Activated CD4-positive, CD25-positive, alpha-beta regulatory T cell treated with anti-CD3 and anti-CD28 coated beads, Interleukin-2, amount 50 U/mL, for 16 hours (primary cell): ENCODE results near the gene MECP2.

Experiments used
- DNase-seq: peaks from one replicate; pipeline ENCODE4 v3.0.0-alpha.2; 2020; ENCODE audit warnings: low read depth, low spot score

MECP2 gene

DNA sequence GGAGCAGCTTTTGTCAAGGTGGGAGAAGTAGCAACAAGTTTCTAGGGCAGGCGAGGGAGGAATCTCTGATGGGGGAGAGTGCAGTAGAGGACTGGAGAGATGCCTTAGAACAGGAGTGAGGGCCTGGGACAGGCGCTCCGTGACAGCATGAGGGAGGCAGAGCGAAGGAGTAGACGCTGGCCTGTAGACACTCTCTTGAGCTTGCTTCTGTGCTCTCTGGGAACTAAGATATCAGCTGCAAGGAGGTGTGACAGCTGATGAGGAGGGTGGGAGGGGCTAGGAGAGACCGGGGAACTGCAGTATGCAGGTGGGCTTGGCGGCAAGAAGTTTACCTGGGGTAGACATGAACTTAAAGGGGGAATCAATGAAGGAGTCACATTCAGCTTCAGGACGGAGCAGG, 35.7 kb downstream of the MECP2 start:
- DNase-seq = no peak

- DNase-seq = no peak
Measured at GRCh38 chrX:154059729-154060245, 37.7 kb downstream of the MECP2 start.

DNA sequence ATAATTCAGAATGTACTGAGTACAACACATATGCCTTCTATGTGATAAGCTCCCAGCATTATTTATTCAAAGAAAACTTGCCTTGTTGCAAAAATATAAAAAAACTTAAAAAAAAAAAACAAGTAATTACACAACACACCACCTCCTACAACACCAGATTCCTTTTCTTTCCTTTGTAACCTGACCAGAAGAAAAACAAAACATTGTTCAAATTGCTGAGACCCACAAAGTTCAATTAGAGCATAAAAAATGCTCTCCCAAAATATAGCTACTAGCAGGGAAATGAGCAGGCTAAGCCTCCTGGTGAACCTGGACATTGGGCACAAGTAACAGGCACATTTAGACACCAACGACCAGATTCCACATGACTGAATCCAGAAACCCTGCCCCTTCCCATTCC, 38.3 kb downstream of the MECP2 start:
- no peak for DNase-seq

DNA sequence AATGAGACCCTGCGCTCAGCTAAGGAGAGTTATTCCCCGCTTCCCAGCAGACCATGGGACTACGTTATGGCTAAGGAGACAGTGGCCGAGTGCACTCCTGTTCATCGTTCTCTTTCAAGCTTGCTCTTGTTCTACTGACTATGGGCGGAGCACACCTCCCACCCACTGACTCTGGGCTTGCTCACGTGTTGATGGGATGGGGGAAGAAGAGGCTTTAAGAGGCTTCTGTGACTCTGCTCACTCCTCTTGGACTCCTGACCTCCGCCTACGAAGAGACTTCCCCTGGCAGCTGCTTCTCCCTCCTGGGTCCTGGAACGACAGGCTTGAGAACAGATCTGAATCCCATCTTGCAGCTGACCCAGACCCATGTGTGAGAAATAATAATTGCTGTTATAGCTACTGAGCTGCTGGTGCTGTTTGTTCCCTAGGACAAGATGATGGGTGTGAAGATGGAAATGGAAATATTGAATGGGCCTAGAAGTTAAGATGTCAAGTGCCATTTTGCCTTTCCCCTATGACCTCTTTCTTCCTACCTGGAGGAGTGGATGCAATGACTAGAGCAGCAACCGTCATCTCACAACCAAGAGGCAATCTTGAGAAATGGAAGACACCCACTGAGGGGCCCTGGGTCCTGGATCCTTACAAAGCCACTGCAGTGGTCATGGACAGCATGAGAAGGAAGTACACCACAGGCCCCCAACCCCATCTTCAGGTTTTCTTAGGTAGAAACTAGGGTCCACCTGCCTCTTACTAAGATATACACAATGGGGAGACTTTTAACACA, 39.1 kb downstream of the MECP2 start:
- DNase-seq = no peak

DNA sequence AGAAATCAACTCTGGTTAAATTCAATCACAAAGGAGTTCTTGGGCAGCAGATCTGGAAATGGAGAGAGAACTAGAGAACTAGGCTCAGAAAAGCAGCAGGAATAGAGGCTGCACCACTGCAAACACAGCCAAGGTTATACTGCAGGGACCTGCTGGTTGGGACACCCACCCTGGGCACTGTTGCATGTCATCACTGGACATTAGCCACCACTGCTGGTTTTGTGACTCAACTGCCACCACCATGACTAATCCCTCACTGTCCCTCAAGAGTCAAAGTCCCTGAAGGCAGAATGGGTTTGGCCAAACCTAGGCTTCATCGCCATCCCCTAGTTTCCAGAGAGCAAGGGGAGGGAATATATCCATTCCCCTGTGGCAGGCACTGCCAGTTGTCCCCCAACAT, 39.7 kb downstream of the MECP2 start:
- no peak for DNase-seq

DNA sequence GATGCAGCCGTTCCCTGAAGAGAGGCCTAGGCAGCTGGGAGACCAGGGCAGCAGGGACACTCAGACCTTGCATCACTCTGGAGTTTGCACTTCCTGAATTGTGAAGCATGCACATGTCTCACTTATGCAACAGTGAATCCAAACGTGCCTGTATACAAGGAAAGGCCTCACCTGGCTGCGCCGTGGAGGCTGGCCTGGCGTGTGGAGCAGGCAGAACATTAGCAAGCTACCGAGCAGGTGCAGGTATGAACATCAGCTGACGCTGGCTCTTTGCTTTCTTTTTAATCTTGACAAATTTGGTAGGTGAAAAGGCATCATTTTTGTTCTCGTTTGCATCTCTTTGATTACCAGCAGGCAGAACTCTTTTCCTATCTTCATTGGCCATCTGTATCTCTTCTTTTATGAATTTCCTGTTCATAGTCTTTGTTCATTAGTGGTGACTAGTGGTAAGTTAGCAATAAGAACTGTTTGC, 40.7 kb downstream of the MECP2 start:
- DNase-seq = no peak

GRCh38 chrX:154051201-154051810, 46.2 kb downstream of the MECP2 start:
- DNase-seq = peak; percentile 41

- no peak for DNase-seq
Measured at GRCh38 chrX:154050113-154050495, 47.4 kb downstream of the MECP2 start.

- no peak for DNase-seq
Measured at GRCh38 chrX:154049209-154050112, 48.1 kb downstream of the MECP2 start.

- no peak for DNase-seq
Measured at GRCh38 chrX:154048398-154048797, 49.1 kb downstream of the MECP2 start.

DNA sequence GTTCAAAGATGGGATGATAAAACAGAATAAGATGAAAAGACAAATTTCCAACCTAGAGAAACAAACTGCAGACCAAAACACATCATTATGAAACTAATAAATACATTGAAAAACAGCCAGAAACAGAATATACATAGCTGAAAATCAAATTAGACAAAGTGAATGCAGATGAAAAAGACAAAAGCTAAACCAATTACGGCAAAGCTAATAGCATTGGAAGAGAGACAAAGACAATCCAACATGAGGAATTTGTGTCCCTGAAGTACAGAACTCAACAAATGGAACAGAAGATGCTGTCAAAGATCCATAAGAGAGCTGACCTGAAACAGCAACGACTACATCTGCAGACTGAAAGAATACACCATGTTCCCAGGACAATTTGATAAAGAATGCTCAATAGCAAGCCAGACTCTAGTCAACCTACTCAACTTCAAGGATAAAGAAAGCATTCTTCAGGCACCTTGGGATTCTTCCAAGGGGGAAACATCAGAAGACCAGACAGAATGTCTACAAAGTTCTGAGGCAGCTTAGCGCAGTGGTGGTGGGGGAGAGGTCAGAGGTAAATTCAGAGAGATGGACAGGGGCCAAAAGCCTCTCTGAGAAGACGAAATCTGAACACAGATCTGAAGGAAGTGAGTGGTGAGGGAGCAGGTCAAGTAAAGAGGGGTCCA, 50.4 kb downstream of the MECP2 start:
- no peak for DNase-seq

- DNase-seq = no peak
Measured at GRCh38 chrX:154046031-154046781, 51.3 kb downstream of the MECP2 start.

GRCh38 chrX:154044091-154044490, 53.4 kb downstream of the MECP2 start:
- DNase-seq = no peak

GRCh38 chrX:154043003-154043763, 54.3 kb downstream of the MECP2 start:
- no peak for DNase-seq

DNA sequence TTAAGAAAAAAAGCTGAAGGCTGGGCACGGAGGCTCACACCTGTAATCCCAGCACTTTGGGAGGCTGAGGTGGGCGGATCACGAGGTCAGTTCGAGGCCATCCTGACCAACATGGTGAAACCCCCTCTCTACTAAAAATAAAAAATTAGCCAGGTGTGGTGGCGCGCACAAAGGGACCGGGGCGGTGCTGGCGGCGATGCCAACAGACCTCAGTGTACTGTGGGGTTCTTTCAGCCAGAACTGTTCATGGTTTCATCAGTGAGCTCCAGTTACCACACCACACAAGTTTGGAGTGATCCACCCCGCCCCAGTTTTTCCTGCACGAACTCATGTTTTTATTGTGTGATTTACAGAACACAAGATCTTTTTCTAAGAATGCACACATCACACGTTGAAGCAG, 56.7 kb downstream of the MECP2 start:
- no peak for DNase-seq

DNA sequence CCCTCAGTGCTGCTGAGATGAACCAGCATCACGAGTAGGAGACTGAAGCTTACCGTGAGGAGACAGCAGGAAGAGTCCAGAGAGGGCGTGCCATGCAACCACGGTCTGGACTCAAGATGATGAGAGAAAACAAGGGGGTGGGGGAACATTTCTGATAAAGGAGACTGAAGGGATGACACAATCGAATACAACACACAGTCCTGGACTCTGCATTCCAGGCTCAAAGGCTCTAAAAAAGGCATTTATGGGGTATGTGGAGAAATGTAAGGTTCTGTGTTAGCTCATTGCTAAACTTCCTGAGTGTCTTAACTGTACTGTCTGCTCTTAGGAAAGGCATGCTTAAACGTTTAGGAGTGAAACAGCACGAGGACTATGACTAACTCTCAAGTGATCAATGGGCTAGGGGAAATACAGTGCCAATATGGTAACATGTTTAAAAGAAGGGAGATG, 57.2 kb downstream of the MECP2 start:
- DNase-seq = no peak

DNA sequence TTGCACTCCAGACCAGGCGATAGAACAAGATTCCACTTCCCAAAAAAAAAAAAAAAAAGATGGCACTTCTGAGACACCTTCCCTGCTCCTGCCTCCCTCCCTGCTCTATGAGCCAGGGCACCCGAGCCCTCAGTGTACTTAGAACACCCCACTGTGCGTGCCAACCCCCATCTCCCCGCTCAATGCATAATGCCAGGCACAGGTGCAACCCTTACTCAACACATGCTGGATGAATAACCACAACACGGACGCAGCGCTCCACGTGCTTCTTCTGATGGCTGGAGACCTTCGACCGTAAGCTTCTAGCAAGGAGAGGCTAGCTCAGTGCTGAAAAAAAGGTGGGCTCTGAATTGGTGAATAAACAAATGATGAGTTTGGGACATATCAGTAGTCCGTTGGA, 57.9 kb downstream of the MECP2 start:
- no peak for DNase-seq

GRCh38 chrX:154038656-154039055, 58.9 kb downstream of the MECP2 start:
- DNase-seq = no peak

DNA sequence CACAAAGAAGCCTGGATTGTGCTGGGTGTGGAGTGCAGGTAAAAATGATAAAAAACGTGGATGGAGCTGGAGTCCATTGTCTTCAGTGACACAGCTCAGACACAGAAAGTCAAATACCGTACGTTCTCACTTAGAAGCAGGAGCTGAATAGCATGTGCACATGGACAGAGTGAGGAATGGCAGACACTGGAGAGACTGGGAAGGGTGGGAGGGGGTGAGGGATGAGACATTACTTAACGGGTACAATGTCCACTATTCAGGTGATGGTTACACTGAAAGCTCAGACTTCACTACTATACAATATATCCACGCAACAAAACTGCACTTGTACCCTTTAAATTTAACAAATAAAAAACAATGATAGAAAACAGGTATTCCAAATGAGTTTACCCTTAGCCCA, 59.8 kb downstream of the MECP2 start:
- DNase-seq = no peak

DNA sequence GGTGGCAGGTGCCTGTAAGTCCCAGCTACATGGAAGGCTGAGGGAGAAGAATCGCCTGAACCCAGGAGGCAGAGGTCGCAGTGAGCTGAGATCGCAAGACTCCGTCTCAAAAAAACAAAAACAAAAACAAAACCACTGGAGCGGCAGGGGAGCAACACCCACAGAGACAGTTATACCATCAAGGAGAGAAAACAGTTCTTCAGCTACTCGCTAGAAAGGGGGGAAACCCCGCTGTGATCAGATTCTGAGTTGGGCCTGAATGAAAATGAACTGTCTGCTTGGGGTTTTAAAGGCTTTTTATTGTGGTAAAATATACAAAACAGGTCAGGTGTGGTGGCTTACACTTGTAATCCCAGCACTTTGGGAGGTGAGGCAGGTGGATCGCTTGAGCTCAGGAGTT, 61.0 kb downstream of the MECP2 start:
- no peak for DNase-seq
